HepG2 (cell line): Measurements from ENCODE around the gene DHRS1. TPM values are rescaled to one million over a fixed set of nuclear protein-coding genes. Genes with fewer than 3 reads are reported as not detected.

ENCODE experiments used
- CHD2 ChIP-seq: IDR thresholded peaks from 2 replicates; pipeline ENCODE4 v1.6.1; 2011; ENCODE audit warnings: low read depth, low read length, improper control_type of control experiment
- ETV6 ChIP-seq: sonication (generic); formaldehyde crosslinking; conservative IDR thresholded peaks from 2 replicates; pipeline ENCODE4 v1.4.0; 2020; ENCODE audit warnings: missing genetic modification reagents
- FOSL2 ChIP-seq: sonication (generic); formaldehyde crosslinking; IDR thresholded peaks from 2 replicates; pipeline ENCODE4 v1.4.0; 2020; ENCODE audit warnings: missing genetic modification reagents
- GTF2F1 ChIP-seq: fragments of 150-350 bp; IDR thresholded peaks from 2 replicates; pipeline ENCODE4 v1.6.1; 2014; ENCODE audit warnings: low read length
- HDAC6 ChIP-seq: fragments of 200-600 bp; sonication (generic); IDR thresholded peaks from 2 replicates; pipeline ENCODE4 v1.7.0; 2017; ENCODE audit warnings: mild to moderate bottlenecking, antibody characterized with exemption, low read length, low read depth
- HNRNPUL1 ChIP-seq: fragments of 200-400 bp; formaldehyde crosslinking; IDR thresholded peaks from 2 replicates; pipeline ENCODE4 v1.6.1; 2017; ENCODE audit warnings: low read depth, mild to moderate bottlenecking, low read length, moderate library complexity
- JUN ChIP-seq: sonication (generic); formaldehyde crosslinking; IDR thresholded peaks from 2 replicates; pipeline ENCODE4 v1.4.0; 2020; ENCODE audit warnings: mild to moderate bottlenecking, missing genetic modification reagents
- NCOR1 ChIP-seq: fragments of 200-600 bp; sonication (generic); IDR thresholded peaks from 2 replicates; pipeline ENCODE4 v1.7.0; 2017; ENCODE audit warnings: antibody characterized with exemption, low read length, borderline replicate concordance
- POLR2AphosphoS5 ChIP-seq: IDR thresholded peaks from 2 replicates; pipeline ENCODE4 v1.6.1; 2012; ENCODE audit warnings: low read depth, low read length
- XRCC5 ChIP-seq: fragments of 200-400 bp; formaldehyde crosslinking; optimal IDR thresholded peaks from 2 replicates; pipeline ENCODE3; 2017; ENCODE audit warnings: mild to moderate bottlenecking, low read length
- YY1 ChIP-seq: IDR thresholded peaks from 2 replicates; pipeline ENCODE4 v1.6.1; 2011; ENCODE audit warnings: low read length, low read depth, moderate library complexity, mild to moderate bottlenecking; ENCODE audit not compliant: insufficient read depth, insufficient replicate concordance
- ZBTB33 ChIP-seq: sonication (generic); formaldehyde crosslinking; IDR thresholded peaks from 2 replicates; pipeline ENCODE4 v1.4.0; 2020; ENCODE audit warnings: missing genetic modification reagents
- ZFYVE20 ChIP-seq: sonication (generic); formaldehyde crosslinking; IDR thresholded peaks from 2 replicates; pipeline ENCODE4 v1.8.0; 2023; ENCODE audit warnings: low read depth, mild to moderate bottlenecking, moderate library complexity, missing genetic modification reagents, borderline replicate concordance
- ZNF430 ChIP-seq: sonication (generic); formaldehyde crosslinking; IDR thresholded peaks from 2 replicates; pipeline ENCODE4 v1.9.0; 2021; ENCODE audit warnings: mild to moderate bottlenecking, missing genetic modification reagents
- ZNF644 ChIP-seq: IDR thresholded peaks from 2 replicates; pipeline ENCODE4 v1.6.1; 2016; ENCODE audit warnings: low read depth
- ZNF775 ChIP-seq: sonication (generic); formaldehyde crosslinking; IDR thresholded peaks from 2 replicates; pipeline ENCODE4 v1.4.0; 2020; ENCODE audit warnings: missing genetic modification reagents, mild to moderate bottlenecking, moderate library complexity, borderline replicate concordance
- ZNF839 ChIP-seq: sonication (generic); formaldehyde crosslinking; IDR thresholded peaks from 2 replicates; pipeline ENCODE4 v1.4.0; 2020; ENCODE audit warnings: missing genetic modification reagents, mild to moderate bottlenecking, borderline replicate concordance
- polyA plus RNA-seq, 8 experiments: library from polyadenylated mRNA; depleted of rRNA in 3 of 8; stranded (reverse) in 7 of 8; unstranded in 1 of 8; fragments of >200 nt; fragmentation: Illumina TruSeq in 4 of 8; extraction: Trizol in 4 of 8; gene quantifications; 2 replicates each; pipeline versions ENCODE4 v1.2.1 to v1.2.3, GENCODE V29; 2011 to 2016; ENCODE audit warnings: low read depth in 4 of 8, missing spikeins in 1 of 8, mixed read lengths in 1 of 8; ENCODE audit not compliant: insufficient read depth in 1 of 8
- total RNA-seq, 5 experiments: library from RNA; depleted of rRNA; stranded (reverse); fragments of >200 nt; fragmentation: Illumina TruSeq; extraction: Trizol; gene quantifications; 2 replicates each; pipeline ENCODE4 v1.2.3, GENCODE V29; 2016; ENCODE audit warnings: low read depth in 1 of 5
- TF ChIP-seq, protein P1 (sequence below), 2 experiments: sonication (generic) in 1 of 2; formaldehyde crosslinking in 1 of 2; IDR thresholded peaks; 2 replicates each; pipeline versions ENCODE4 v1.6.1 to v1.9.0; 2014 to 2022; ENCODE audit warnings: antibody characterized with exemption in 1 of 2, borderline replicate concordance in 1 of 2, inconsistent platforms in 1 of 2, low read depth in 1 of 2, missing genetic modification reagents in 1 of 2

Gene DHRS1
- total and polyA plus RNA-seq, 2 of the 13 experiments (the other 11 are each of a cell fraction or from before 2014, with no cell fraction given): 49.8 to 60.8 TPM

GRCh38 chr14:24298892-24299254 lies 707 bp downstream of the DHRS1 start (continued):
- TF ChIP-seq ZNF839 (no peak; the same call in 1 of the 2 replicates), HNRNPUL1 (no peak), ETV6 (CRISPR knock-in tag) (no peak), HDAC6 (0 out of 2 replicates have a peak, but pooled peaks have one; percentile 14), NCOR1 (no peak), ZNF775 (CRISPR knock-in tag) (0 out of 2 replicates have a peak, but pooled peaks have one; percentile 30), YY1 (peak; percentile 69), FOSL2 (CRISPR knock-in tag) (peak; percentile 81), XRCC5 (peak; percentile 38), JUN (CRISPR knock-in tag) (0 out of 2 replicates have a peak, but pooled peaks have one; percentile 3), GTF2F1 (no peak), ZNF430 (peak; percentile 76; the same call in 1 of the 2 replicates), ZNF644 (CRISPR knock-in tag) (peak; percentile 87), POLR2AphosphoS5 (peak; percentile 27; the same call in 1 of the 2 replicates), ZBTB33 (peak; percentile 86), CHD2 (peak; percentile 38; the same call in 1 of the 2 replicates), ZFYVE20 (CRISPR knock-in tag) (no peak)
- TF ChIP-seq, protein P1, sequence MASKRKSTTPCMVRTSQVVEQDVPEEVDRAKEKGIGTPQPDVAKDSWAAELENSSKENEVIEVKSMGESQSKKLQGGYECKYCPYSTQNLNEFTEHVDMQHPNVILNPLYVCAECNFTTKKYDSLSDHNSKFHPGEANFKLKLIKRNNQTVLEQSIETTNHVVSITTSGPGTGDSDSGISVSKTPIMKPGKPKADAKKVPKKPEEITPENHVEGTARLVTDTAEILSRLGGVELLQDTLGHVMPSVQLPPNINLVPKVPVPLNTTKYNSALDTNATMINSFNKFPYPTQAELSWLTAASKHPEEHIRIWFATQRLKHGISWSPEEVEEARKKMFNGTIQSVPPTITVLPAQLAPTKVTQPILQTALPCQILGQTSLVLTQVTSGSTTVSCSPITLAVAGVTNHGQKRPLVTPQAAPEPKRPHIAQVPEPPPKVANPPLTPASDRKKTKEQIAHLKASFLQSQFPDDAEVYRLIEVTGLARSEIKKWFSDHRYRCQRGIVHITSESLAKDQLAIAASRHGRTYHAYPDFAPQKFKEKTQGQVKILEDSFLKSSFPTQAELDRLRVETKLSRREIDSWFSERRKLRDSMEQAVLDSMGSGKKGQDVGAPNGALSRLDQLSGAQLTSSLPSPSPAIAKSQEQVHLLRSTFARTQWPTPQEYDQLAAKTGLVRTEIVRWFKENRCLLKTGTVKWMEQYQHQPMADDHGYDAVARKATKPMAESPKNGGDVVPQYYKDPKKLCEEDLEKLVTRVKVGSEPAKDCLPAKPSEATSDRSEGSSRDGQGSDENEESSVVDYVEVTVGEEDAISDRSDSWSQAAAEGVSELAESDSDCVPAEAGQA (IDR thresholded peaks at IDR 0.05; ENCODE audit: low read depth): 0 out of 2 replicates have a peak, but pooled peaks have one; percentile 51
- TF ChIP-seq, protein P1 (CRISPR knock-in tag; IDR thresholded peaks at IDR 0.05; ENCODE audit: borderline replicate concordance): no peak
- TF ChIP-seq, all 625 proteins: peak for 27
